IMR-90 (cell line): ENCODE results near the gene POTEB3. TPM values are rescaled to one million over a fixed set of nuclear protein-coding genes. Genes with fewer than 3 reads are reported as not detected.
"Not testable (repeated sequence)": the region's sequence is repeated elsewhere in the genome, so short reads cannot be mapped to it uniquely, and the experiment has no call there.

Source experiments
- ATAC-seq: fragments of 200-7000 bp; cut with Tn5 transposase; 2 replicates; pipeline ENCODE4 v1.9.1; 2020; ENCODE audit warnings: low read depth, mild to moderate bottlenecking, moderate library complexity
- BruUV-seq: library from RNA; stranded (reverse); fragments of 400-500 nt; replicated peaks from 2 replicates; lab custom pipeline; 2021; lab: Mats Ljungman, UMichigan
- CTCF ChIA-PET: fragments of 300-600 bp; formaldehyde crosslinking; extraction: SDS; loops from one replicate; lab custom pipeline; 2021; ENCODE audit warnings: antibody characterized with exemption; lab: Yijun Ruan, JAX
- POLR2A ChIA-PET: fragments of 300-600 bp; sonication (Branson Sonifier 250); formaldehyde crosslinking; loops from one replicate; lab custom pipeline; 2022; ENCODE audit warnings: antibody characterized with exemption; ENCODE audit not compliant: unreplicated experiment; lab: Charles Lee
- DNase-seq: peaks from one replicate; pipeline ENCODE4 v3.0.0; 2013
- H2AFZ ChIP-seq: replicated peaks from 2 replicates; pipeline ENCODE3; 2013; ENCODE audit warnings: low read length, mild to moderate bottlenecking; ENCODE audit not compliant: poor library complexity
- H2AK5ac ChIP-seq: 2 replicates; pipeline ENCODE4 v1.6.1; 2013; ENCODE audit warnings: low read depth, low read length, inconsistent platforms
- H2AK9ac ChIP-seq: replicated peaks from 2 replicates; pipeline ENCODE3; 2013; ENCODE audit warnings: mild to moderate bottlenecking, low read depth, low read length, moderate library complexity; ENCODE audit not compliant: poor library complexity
- H2BK120ac ChIP-seq: 2 replicates; pipeline ENCODE4 v1.6.1; 2013; ENCODE audit warnings: low read depth, low read length, inconsistent platforms
- H2BK15ac ChIP-seq: 3 replicates; pipeline ENCODE4 v1.6.1; 2013; ENCODE audit warnings: low read depth, low read length, inconsistent platforms
- H2BK20ac ChIP-seq: 2 replicates; pipeline ENCODE4 v1.6.1; 2013; ENCODE audit warnings: low read depth, mild to moderate bottlenecking, inconsistent platforms, low read length, moderate library complexity
- H2BK5ac ChIP-seq: 2 replicates; pipeline ENCODE4 v1.6.1; 2013; ENCODE audit warnings: mild to moderate bottlenecking, low read depth, low read length, inconsistent platforms; ENCODE audit not compliant: poor library complexity, severe bottlenecking
- H3K14ac ChIP-seq: replicated peaks from 2 replicates; pipeline ENCODE4 v1.6.1; 2013; ENCODE audit warnings: low read depth, low read length, inconsistent platforms
- H3K18ac ChIP-seq: 2 replicates; pipeline ENCODE4 v1.6.1; 2013; ENCODE audit warnings: low read depth, low read length, control low read depth
- H3K23ac ChIP-seq: 2 replicates; pipeline ENCODE4 v1.6.1; 2013; ENCODE audit warnings: low read depth, low read length, inconsistent platforms
- H3K27ac ChIP-seq: 2 replicates; pipeline ENCODE4 v1.5.1; 2013; ENCODE audit warnings: mild to moderate bottlenecking, control low read depth, low read length; ENCODE audit not compliant: insufficient read depth
- H3K27me3 ChIP-seq: 2 replicates; pipeline ENCODE4 v1.6.1; 2013; ENCODE audit warnings: low read length; ENCODE audit not compliant: control insufficient read depth, insufficient read depth
- H3K36me3 ChIP-seq: 2 replicates; pipeline ENCODE4 v1.6.1; 2013; ENCODE audit warnings: low read length, mixed read lengths; ENCODE audit not compliant: control insufficient read depth, insufficient read depth
- H3K4ac ChIP-seq: 2 replicates; pipeline ENCODE4 v1.6.1; 2013; ENCODE audit warnings: low read depth, low read length, inconsistent platforms
- H3K4me1 ChIP-seq: 2 replicates; pipeline ENCODE4 v1.6.1; 2013; ENCODE audit warnings: low read length, mixed read lengths; ENCODE audit not compliant: control insufficient read depth, insufficient read depth
- H3K4me2 ChIP-seq: 2 replicates; pipeline ENCODE4 v1.6.1; 2013; ENCODE audit warnings: low read depth, mild to moderate bottlenecking, control low read depth, low read length, moderate library complexity
- H3K4me3 ChIP-seq: 2 replicates; pipeline ENCODE4 v1.5.1; 2013; ENCODE audit warnings: low read depth, mild to moderate bottlenecking, control low read depth, low read length, moderate library complexity; ENCODE audit not compliant: insufficient read depth
- H3K56ac ChIP-seq: 2 replicates; pipeline ENCODE4 v1.6.1; 2013; ENCODE audit warnings: low read length, inconsistent platforms; ENCODE audit not compliant: insufficient read depth; ENCODE audit errors: extremely low read depth
- H3K79me1 ChIP-seq, 2 experiments: 2 replicates each; pipeline ENCODE4 v1.6.1; 2013; ENCODE audit warnings: low read length in 2 of 2, inconsistent platforms in 1 of 2, low read depth in 1 of 2
- H3K9ac ChIP-seq: 2 replicates; pipeline ENCODE4 v1.6.1; 2013; ENCODE audit warnings: low read depth, low read length, control low read depth
- H3K9me1 ChIP-seq: 2 replicates; pipeline ENCODE4 v1.6.1; 2013; ENCODE audit warnings: low read length, inconsistent platforms; ENCODE audit not compliant: insufficient read depth
- H3K9me3 ChIP-seq: 2 replicates; pipeline ENCODE4 v1.6.1; 2013; ENCODE audit warnings: low read length; ENCODE audit not compliant: control insufficient read depth, insufficient read depth
- H4K20me1 ChIP-seq: 2 replicates; pipeline ENCODE4 v1.6.1; 2013; ENCODE audit warnings: low read length, inconsistent platforms; ENCODE audit not compliant: insufficient read depth
- H4K5ac ChIP-seq: 2 replicates; pipeline ENCODE4 v1.6.1; 2013; ENCODE audit warnings: mild to moderate bottlenecking, low read depth, low read length, control low read depth
- H4K8ac ChIP-seq, 2 experiments: 2 replicates each; pipeline ENCODE4 v1.6.1; 2013; ENCODE audit warnings: low read depth in 2 of 2, low read length in 2 of 2, control low read depth in 1 of 2, inconsistent platforms in 1 of 2
- H4K91ac ChIP-seq: 2 replicates; pipeline ENCODE4 v1.6.1; 2013; ENCODE audit warnings: low read depth, low read length, inconsistent platforms; ENCODE audit not compliant: insufficient read depth
- WGBS, 2 experiments: methylation state at CpG; one replicate each; pipeline versions ENCODE4 v1.1.5 to v1.1.7; 2013; ENCODE audit warnings: missing lambda C conversion rate in 2 of 2; ENCODE audit not compliant: insufficient read length in 1 of 2; ENCODE audit errors: extremely low coverage in 2 of 2; 5-methylcytosine and 5-hydroxymethylcytosine counted together
- dilution Hi-C: fragments of 300-500 bp; cut with HindIII; formaldehyde crosslinking; loops from one replicate; pipeline ENCODE4 v1.14.3; 2018; ENCODE audit warnings: low sequenced_read_pairs; ENCODE audit not compliant: unreplicated experiment
- in situ Hi-C: fragments of 300-500 bp; cut with MboI; formaldehyde crosslinking; loops from 3 replicates; pipeline ENCODE4 v1.14.3; 2019; ENCODE audit warnings: low sequenced_read_pairs, inconsistent platforms, mixed read lengths
- intact Hi-C: fragments of 100-400 bp; cut with micrococcal nuclease; formaldehyde crosslinking; loops from 2 replicates; pipeline ENCODE4 v1.10.0; 2022
- polyA plus RNA-seq, 3 experiments: library from polyadenylated mRNA; depleted of rRNA; stranded (reverse); fragments of >200 nt; gene quantifications; 2 replicates each; pipeline ENCODE4 v1.2.3, GENCODE V29; 2012; ENCODE audit warnings: low replicate concordance in 1 of 3
- total RNA-seq: library from RNA; depleted of rRNA; stranded (reverse); fragments of >200 nt; gene quantifications from 2 replicates; pipeline ENCODE4 v1.2.3, GENCODE V29; 2012

Gene POTEB3
- total and polyA plus RNA-seq, 2 of the 4 experiments (the other 2 are of a cell fraction): not detected

GRCh38 chr15:21451920-21452563, 11.7 kb upstream of the POTEB3 start:
- H3K9ac ChIP-seq, H3K4ac ChIP-seq, DNase-seq, H3K14ac ChIP-seq, H3K9me1 ChIP-seq, H3K18ac ChIP-seq, H4K5ac ChIP-seq, H3K23ac ChIP-seq, H3K56ac ChIP-seq, H2BK20ac ChIP-seq, POLR2A ChIA-PET, H2AFZ ChIP-seq, H2BK15ac ChIP-seq, in situ Hi-C loops, H3K27ac ChIP-seq, dilution Hi-C loops, H2BK5ac ChIP-seq, H4K91ac ChIP-seq, H2AK5ac ChIP-seq, H4K20me1 ChIP-seq, ATAC-seq, H3K27me3 ChIP-seq, H3K4me3 ChIP-seq, H2BK120ac ChIP-seq, H3K9me3 ChIP-seq, CTCF ChIA-PET, H3K4me1 ChIP-seq, H4K8ac ChIP-seq, BruUV-seq, H3K79me1 ChIP-seq, H3K4me2 ChIP-seq, intact Hi-C loops, H3K36me3 ChIP-seq, H2AK9ac ChIP-seq: not testable (repeated sequence)
- no CpG with 5 or more reads among the region's 72 CpGs for WGBS, 2 experiments

DNA sequence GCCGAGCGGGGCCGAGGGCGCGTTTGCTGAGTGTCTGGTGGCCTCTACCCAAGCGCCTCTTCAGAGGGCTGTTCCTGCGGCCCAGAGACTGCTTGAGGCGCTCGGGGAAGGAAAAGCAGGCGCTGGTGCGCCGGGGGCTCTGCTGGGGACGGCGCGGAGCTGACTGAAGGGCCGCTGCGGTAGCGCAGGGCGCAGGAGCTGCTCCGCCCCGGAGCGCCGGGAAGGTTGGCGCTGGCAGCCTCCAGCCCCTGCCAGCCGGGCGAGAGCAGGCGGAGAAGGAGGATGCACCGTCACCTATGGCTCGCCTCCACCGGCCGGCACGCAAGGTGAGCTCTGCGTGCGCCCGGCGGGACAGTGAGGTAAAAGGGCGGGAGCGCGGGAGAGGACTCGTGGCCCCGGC, 11.2 kb upstream of the POTEB3 start:
- H4K5ac ChIP-seq, H3K4me1 ChIP-seq, H3K14ac ChIP-seq, H2BK15ac ChIP-seq, H3K4ac ChIP-seq, dilution Hi-C loops, H2AK9ac ChIP-seq, H3K27me3 ChIP-seq, H4K91ac ChIP-seq, H3K9me1 ChIP-seq, H2BK20ac ChIP-seq, H3K79me1 ChIP-seq, DNase-seq, H3K18ac ChIP-seq, H3K23ac ChIP-seq, H3K4me3 ChIP-seq, H2AFZ ChIP-seq, POLR2A ChIA-PET, H2BK5ac ChIP-seq, in situ Hi-C loops, H2AK5ac ChIP-seq, H3K4me2 ChIP-seq, CTCF ChIA-PET, H4K20me1 ChIP-seq, H4K8ac ChIP-seq, H2BK120ac ChIP-seq, ATAC-seq, intact Hi-C loops, H3K36me3 ChIP-seq, H3K56ac ChIP-seq, H3K9me3 ChIP-seq, H3K27ac ChIP-seq, H3K9ac ChIP-seq, BruUV-seq: not testable (repeated sequence)
- WGBS, 2 experiments: no CpG with 5 or more reads among the region's 41 CpGs
